GM12873 (cell line): ENCODE data around the gene LEMD1.
A peak's percentile ranks its signal among the peaks of the same experiment; 100 is the strongest.

Experiments
- CTCF ChIP-seq: IDR thresholded peaks from 2 replicates; pipeline ENCODE4 v1.5.1; 2012; ENCODE audit warnings: low read depth, mild to moderate bottlenecking, moderate library complexity, low read length, control low read depth; ENCODE audit not compliant: insufficient read depth; ENCODE audit errors: missing control alignments

LEMD1 gene

GRCh38 chr1:205434738-205435137 is 12.9 kb upstream of the LEMD1 start:
- no peak for TF ChIP-seq CTCF

GRCh38 chr1:205432116-205432515 is 10.3 kb upstream of the LEMD1 start:
- TF ChIP-seq CTCF: no peak

GRCh38 chr1:205430696-205431305 is 8.9 kb upstream of the LEMD1 start:
- TF ChIP-seq CTCF: peak; percentile 66

- TF ChIP-seq CTCF: no peak
These were observed 8.2 kb upstream of the LEMD1 start for GRCh38 chr1:205429762-205430695.

GRCh38 chr1:205424901-205425600 is 3.2 kb upstream of the LEMD1 start:
- TF ChIP-seq CTCF: no peak

- no peak for TF ChIP-seq CTCF
These were observed 2.1 kb upstream of the LEMD1 start for GRCh38 chr1:205423814-205424399.

- TF ChIP-seq CTCF: no peak
These were observed 1.3 kb upstream of the LEMD1 start for GRCh38 chr1:205422993-205423642.
